GM12865 (cell line): Measurements from ENCODE around the gene CLASRP.

Experiments used
- DNase-seq: peaks from one replicate; pipeline ENCODE4 v3.0.0; 2010; ENCODE audit warnings: low read depth
- H3K4me3 ChIP-seq: 2 replicates; pipeline ENCODE4 v1.5.1; 2011; ENCODE audit warnings: mild to moderate bottlenecking, low read depth, low read length, control low read depth
- TF ChIP-seq, protein P1 (sequence below): IDR thresholded peaks from 2 replicates; pipeline ENCODE4 v1.5.1; 2011; ENCODE audit warnings: low read length, control low read depth, low read depth, inconsistent platforms; ENCODE audit not compliant: insufficient read depth; ENCODE audit errors: missing control alignments

CLASRP gene

DNA sequence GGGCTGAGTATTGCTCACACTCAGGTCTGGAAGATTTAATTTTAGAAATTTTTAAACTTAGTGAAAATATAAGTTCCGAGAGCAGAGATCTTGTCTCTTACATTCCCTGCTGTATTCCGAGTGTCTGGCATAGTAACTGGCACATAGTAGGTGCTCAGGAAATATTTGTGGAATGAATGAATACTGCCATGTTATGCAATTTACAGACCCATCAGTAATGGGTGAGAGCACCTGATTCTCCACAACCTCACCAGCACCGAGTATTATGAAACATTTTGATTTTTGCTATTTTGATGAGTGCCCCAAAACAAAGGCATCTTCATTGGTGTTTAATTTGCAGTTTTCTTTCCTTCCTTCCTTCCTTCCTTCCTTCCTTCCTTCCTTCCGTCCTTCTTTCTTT is 15.8 kb upstream of the CLASRP start:
- TF ChIP-seq, protein P1, sequence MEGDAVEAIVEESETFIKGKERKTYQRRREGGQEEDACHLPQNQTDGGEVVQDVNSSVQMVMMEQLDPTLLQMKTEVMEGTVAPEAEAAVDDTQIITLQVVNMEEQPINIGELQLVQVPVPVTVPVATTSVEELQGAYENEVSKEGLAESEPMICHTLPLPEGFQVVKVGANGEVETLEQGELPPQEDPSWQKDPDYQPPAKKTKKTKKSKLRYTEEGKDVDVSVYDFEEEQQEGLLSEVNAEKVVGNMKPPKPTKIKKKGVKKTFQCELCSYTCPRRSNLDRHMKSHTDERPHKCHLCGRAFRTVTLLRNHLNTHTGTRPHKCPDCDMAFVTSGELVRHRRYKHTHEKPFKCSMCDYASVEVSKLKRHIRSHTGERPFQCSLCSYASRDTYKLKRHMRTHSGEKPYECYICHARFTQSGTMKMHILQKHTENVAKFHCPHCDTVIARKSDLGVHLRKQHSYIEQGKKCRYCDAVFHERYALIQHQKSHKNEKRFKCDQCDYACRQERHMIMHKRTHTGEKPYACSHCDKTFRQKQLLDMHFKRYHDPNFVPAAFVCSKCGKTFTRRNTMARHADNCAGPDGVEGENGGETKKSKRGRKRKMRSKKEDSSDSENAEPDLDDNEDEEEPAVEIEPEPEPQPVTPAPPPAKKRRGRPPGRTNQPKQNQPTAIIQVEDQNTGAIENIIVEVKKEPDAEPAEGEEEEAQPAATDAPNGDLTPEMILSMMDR = no peak
- H3K4me3 ChIP-seq = no peak overlapping the region
- DNase-seq = no peak

DNA sequence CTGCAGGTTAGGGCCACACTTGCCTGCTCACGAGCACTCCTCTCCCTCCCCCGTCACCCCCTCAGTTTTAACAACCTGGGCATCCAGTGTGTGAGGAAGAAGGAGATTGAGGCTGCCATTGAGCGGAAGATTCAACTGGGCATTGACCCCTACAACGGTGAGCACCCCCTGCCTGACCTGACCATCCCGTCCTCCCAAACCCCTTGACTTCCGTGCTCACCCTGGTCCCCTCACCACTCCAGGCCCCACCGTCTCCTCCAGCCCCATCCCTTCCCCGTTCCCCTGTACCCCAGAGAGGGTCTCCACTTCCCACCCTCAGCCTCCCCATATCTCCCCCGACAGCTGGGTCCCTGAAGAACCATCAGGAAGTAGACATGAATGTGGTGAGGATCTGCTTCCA is 13.6 kb upstream of the CLASRP start:
- H3K4me3 ChIP-seq = no peak overlapping the region
- TF ChIP-seq, protein P1 = no peak
- DNase-seq = no peak

DNA sequence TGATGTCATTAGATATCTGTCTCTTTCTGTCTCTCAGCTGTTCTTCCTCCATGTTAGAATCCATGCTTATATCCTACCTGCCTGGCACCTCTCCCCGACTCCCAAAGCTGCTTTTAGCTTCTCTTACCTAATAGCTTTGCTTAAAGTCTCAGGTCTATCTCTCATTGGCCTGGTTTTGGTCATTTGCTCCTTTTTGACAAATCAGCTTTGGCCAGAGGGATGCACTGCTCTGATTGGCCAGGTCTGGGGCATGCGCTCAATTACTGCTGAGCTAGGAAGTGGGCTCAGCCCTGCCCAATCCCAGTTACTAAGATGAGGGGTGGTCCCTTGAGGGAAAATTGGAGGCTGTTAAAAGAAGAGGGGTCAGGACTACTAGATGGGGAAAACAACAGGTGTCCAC is 11.5 kb upstream of the CLASRP start:
- no peak overlapping the region for H3K4me3 ChIP-seq
- TF ChIP-seq, protein P1 = no peak

DNA sequence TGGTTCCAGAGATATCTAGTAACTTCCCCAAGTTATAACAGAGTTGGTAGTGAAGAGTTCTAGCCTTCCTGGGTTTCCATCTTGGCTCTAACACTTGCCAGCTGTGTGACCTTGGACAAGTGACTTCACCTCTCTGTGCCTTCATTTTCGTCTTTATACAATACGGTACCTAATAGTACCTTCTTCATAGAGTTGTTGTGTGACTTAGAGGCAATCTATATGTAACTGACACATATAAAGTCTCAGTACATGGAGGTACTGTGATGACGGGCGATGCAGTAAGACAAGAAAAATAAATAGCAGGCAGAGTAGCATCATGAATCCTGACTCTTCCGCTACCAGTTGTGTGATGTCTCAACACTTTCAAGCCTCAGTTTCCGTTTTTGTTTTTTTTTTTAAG is 8.0 kb upstream of the CLASRP start:
- no peak for DNase-seq
- H3K4me3 ChIP-seq = no peak overlapping the region
- TF ChIP-seq, protein P1 = no peak

More for the DNA sequence above, 11.5 kb upstream of the CLASRP start:
- DNase-seq = no peak

DNA sequence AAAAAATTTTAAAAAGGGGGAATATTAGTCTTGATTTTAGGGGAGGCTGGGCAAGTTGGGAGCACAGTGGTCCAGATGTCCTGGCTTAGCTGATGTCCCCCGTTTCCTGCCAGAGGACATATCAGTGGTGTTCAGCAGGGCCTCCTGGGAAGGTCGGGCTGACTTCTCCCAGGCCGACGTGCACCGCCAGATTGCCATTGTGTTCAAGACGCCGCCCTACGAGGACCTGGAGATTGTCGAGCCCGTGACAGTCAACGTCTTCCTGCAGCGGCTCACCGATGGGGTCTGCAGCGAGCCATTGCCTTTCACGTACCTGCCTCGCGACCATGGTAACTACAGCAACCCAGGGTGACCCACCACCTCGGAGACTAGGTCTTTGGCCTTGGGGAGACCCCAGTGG is 6.4 kb upstream of the CLASRP start:
- no peak for DNase-seq
- no peak overlapping the region for H3K4me3 ChIP-seq
- TF ChIP-seq, protein P1 = no peak

DNA sequence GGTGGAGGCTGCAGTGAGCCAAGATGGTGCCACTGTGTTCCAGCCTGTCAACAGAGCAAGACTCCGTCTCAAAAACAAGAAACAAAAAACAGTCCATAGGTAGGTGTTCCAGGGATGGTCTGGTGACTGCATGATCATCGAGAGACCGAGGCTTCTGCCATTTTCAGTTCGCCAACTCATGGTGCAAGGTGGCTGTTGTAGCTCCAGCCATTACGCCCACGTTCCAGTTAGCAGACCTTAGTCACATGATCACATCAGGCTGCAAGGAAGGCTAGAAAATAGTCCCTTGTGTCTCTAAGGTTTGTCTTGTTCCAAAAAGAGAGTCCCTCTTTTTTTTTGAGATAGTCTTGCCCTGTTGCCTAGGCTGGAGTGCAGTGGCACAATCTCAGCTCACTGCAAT is 3.1 kb upstream of the CLASRP start:
- H3K4me3 ChIP-seq = no peak overlapping the region
- TF ChIP-seq, protein P1 = no peak
- no peak for DNase-seq

DNA sequence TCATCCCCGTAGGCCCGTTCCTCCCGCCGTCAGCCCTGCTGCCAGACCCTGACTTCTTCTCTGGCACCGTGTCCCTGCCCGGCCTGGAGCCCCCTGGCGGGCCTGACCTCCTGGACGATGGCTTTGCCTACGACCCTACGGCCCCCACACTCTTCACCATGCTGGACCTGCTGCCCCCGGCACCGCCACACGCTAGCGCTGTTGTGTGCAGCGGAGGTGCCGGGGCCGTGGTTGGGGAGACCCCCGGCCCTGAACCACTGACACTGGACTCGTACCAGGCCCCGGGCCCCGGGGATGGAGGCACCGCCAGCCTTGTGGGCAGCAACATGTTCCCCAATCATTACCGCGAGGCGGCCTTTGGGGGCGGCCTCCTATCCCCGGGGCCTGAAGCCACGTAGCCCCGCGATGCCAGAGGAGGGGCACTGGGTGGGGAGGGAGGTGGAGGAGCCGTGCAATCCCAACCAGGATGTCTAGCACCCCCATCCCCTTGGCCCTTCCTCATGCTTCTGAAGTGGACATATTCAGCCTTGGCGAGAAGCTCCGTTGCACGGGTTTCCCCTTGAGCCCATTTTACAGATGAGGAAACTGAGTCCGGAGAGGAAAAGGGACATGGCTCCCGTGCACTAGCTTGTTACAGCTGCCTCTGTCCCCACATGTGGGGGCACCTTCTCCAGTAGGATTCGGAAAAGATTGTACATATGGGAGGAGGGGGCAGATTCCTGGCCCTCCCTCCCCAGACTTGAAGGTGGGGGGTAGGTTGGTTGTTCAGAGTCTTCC is 1.3 kb upstream of the CLASRP start:
- no peak for DNase-seq
- TF ChIP-seq, protein P1 = no peak
- H3K4me3 ChIP-seq = no peak overlapping the region
